Breast epithelium (tissue), 4 donors: ENCODE data around the gene ARHGAP25. TPM values are rescaled to one million over a fixed set of nuclear protein-coding genes. Genes with fewer than 3 reads are reported as not detected.

Source experiments
- DNase-seq, 2 donors: peaks; one replicate each; pipeline ENCODE4 v3.0.0-alpha.2; 2019; ENCODE audit warnings: low spot score in 2 of 2
- H3K27ac ChIP-seq, 2 donors: fragments of 200-600 bp; sonication (generic) in 1 of 2; one replicate each; pipeline ENCODE4 v1.5.1; 2016 to 2019; ENCODE audit warnings: mild to moderate bottlenecking in 1 of 2
- H3K27me3 ChIP-seq, 2 donors: fragments of 200-600 bp; sonication (generic) in 1 of 2; one replicate each; pipeline versions ENCODE4 v1.5.1 to v1.6.0; 2017 to 2019; ENCODE audit warnings: control low read depth in 1 of 2, mild to moderate bottlenecking in 1 of 2
- H3K36me3 ChIP-seq: fragments of 200-600 bp; one replicate; pipeline ENCODE4 v1.5.1; 2019
- H3K4me1 ChIP-seq, 2 donors: fragments of 200-600 bp; sonication (generic); one replicate each; pipeline ENCODE4 v1.5.1; 2016 to 2019; ENCODE audit warnings: control low read depth in 1 of 2
- H3K4me3 ChIP-seq, 3 donors: fragments of 200-600 bp; sonication (generic); 1 replicate in 2 of 3; 2 replicates in 1 of 3; pipeline ENCODE4 v1.5.1; 2016 to 2019; ENCODE audit warnings: mild to moderate bottlenecking in 3 of 3, moderate library complexity in 2 of 3
- H3K9me3 ChIP-seq, 2 donors: fragments of 200-600 bp; sonication (generic) in 1 of 2; one replicate each; pipeline ENCODE4 v1.5.1; 2016 to 2019; ENCODE audit warnings: control low read depth in 1 of 2
- POLR2A ChIP-seq: fragments of 450-650 bp; IDR thresholded peaks from one replicate; pipeline ENCODE4 v1.6.1; 2016; ENCODE audit warnings: antibody characterized with exemption, mild to moderate bottlenecking, moderate library complexity
- POLR2AphosphoS5 ChIP-seq, 3 donors: sonication (generic); formaldehyde crosslinking; IDR thresholded peaks; one replicate each; pipeline ENCODE4 v1.6.1; 2017; ENCODE audit warnings: antibody characterized with exemption in 3 of 3
- intact Hi-C: fragments of 100-400 bp; cut with DNase I; formaldehyde crosslinking; loops from one replicate; pipeline ENCODE4 v1.15.1; 2023; ENCODE audit warnings: low total_unique reads
- total RNA-seq, 3 donors: library from RNA; depleted of rRNA; stranded (reverse); fragments of >200 nt; gene quantifications; one replicate each; pipeline ENCODE4 v1.1.0, GENCODE V29; 2016
- TF ChIP-seq, protein P1 (sequence below), 3 donors: fragments of 450-650 bp; IDR thresholded peaks; one replicate each; pipeline ENCODE4 v1.5.1; 2016 to 2017; ENCODE audit warnings: antibody characterized with exemption in 3 of 3, mild to moderate bottlenecking in 3 of 3, moderate library complexity in 3 of 3

The ARHGAP25 gene
- total RNA-seq, 3 donors from 2014 or later: 7.8 to 10.8 (median 9.5) TPM

DNA sequence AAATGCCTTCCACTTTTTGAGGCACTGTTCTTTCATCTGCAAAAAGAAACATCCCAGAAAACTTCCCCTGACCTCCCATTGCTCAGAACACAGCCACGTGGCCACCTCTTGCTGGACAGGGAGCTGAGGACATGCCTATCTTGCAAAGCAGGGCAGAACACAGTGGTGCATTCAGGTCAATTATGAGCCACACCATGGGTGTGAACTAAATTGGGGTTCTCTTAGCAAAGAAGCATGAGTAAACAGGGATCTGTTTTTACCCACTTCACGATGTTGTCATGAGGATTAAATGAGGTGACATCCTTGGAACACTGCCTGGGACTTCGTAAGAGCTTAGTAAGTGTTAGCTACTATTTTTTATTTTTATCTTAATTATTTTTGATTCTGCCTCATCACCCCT, 111.5 kb downstream of the ARHGAP25 start:
- DNase-seq: no peak
- no peak overlapping the region for H3K27ac ChIP-seq
- H3K4me1 ChIP-seq: no peaks in the 10 kb centered on the region
- H3K27me3 ChIP-seq: no peaks in the 10 kb centered on the region
- TF ChIP-seq POLR2A (no peak), POLR2AphosphoS5 (IDR thresholded peaks at IDR 0.05) (no peak)
- TF ChIP-seq, protein P1, sequence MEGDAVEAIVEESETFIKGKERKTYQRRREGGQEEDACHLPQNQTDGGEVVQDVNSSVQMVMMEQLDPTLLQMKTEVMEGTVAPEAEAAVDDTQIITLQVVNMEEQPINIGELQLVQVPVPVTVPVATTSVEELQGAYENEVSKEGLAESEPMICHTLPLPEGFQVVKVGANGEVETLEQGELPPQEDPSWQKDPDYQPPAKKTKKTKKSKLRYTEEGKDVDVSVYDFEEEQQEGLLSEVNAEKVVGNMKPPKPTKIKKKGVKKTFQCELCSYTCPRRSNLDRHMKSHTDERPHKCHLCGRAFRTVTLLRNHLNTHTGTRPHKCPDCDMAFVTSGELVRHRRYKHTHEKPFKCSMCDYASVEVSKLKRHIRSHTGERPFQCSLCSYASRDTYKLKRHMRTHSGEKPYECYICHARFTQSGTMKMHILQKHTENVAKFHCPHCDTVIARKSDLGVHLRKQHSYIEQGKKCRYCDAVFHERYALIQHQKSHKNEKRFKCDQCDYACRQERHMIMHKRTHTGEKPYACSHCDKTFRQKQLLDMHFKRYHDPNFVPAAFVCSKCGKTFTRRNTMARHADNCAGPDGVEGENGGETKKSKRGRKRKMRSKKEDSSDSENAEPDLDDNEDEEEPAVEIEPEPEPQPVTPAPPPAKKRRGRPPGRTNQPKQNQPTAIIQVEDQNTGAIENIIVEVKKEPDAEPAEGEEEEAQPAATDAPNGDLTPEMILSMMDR (IDR thresholded peaks at IDR 0.05): no peak
- intact Hi-C loops: no loop called here
- no peak overlapping the region for H3K4me3 ChIP-seq
- H3K9me3 ChIP-seq: no peaks in the 10 kb centered on the region
- no peaks in the 10 kb centered on the region for H3K36me3 ChIP-seq

DNA sequence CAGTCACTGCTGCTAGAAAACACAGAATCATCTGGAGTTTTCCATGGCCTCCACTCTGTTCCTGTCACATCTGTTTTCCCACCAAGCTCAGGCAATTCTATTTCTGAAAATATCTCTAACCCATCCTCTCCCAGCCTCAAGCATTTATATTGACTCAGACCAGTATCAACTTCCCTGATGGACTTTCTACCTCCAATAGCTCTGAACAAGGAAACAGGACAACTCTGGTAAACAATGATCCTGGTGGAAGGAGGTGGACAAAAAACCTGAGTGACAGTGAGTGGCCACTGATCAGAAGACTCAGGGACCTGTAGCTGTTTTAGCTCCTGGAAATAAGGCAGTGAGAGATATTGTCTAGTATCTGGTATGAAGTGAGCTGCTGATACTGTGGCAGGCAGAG, 113.1 kb downstream of the ARHGAP25 start:
- no peak overlapping the region for H3K27ac ChIP-seq
- no peaks in the 10 kb centered on the region for H3K9me3 ChIP-seq
- no peak overlapping the region for H3K4me3 ChIP-seq
- H3K27me3 ChIP-seq: no peaks in the 10 kb centered on the region
- no peak for DNase-seq
- TF ChIP-seq POLR2A (no peak), POLR2AphosphoS5 (IDR thresholded peaks at IDR 0.05) (no peak)
- TF ChIP-seq, protein P1 (IDR thresholded peaks at IDR 0.05): no peak
- intact Hi-C loops: no loop called here
- H3K4me1 ChIP-seq: no peaks in the 10 kb centered on the region
- H3K36me3 ChIP-seq: no peaks in the 10 kb centered on the region

DNA sequence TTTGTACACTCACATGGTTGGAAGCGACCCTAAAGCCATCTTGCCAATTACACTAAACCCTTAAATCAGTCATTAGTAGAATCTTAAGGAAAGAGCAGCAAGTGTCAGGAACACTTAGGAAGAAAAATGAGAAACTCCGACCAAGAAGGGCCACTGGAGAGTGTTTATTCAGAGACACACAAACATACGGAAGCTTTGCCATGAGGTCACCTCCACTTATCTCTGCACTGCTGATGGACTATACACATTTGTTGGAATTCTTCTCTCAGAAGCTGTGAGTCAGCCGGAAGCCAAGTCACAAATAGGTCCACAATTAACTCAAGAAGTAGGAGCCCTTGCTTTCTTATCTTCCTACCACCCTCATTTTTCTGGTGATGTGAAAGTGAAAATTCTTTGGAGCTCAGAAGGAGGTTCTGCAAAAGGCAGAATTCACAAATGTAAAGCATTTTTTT, 115.0 kb downstream of the ARHGAP25 start:
- Histone ChIP-seq H3K4me3 (no peak overlapping the region), H3K27me3 (no peaks in the 10 kb centered on the region), H3K9me3 (no peaks in the 10 kb centered on the region), H3K4me1 (no peaks in the 10 kb centered on the region), H3K27ac (no peak overlapping the region), H3K36me3 (no peaks in the 10 kb centered on the region)
- no peak for TF ChIP-seq POLR2AphosphoS5 (IDR thresholded peaks at IDR 0.05)
- TF ChIP-seq, protein P1 (IDR thresholded peaks at IDR 0.05): no peak
- TF ChIP-seq POLR2A: no peak
- DNase-seq: no peak
- intact Hi-C loops: no loop called here

DNA sequence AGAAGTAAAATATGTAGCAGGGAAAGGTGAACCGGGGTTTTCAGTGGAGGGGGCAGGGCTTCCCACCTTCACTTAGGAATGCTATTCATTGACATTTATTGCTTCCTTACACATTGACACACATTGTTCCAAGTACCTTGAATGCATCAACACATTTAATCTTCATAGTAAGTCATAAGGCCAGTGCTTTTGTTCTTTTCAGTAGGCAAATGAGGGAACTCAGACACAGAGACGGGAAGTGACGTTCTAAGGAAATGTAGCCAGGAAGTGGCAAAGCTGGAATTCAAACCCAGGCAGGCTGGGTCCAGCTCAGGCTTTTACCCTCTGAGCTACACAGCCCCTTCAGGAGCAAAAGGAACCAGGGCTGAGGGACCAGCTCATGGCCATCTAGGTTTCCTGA, 115.9 kb downstream of the ARHGAP25 start:
- no peaks in the 10 kb centered on the region for H3K9me3 ChIP-seq
- TF ChIP-seq POLR2A (no peak), POLR2AphosphoS5 (IDR thresholded peaks at IDR 0.05) (no peak)
- TF ChIP-seq, protein P1 (IDR thresholded peaks at IDR 0.05): no peak
- intact Hi-C loops: no loop called here
- H3K4me1 ChIP-seq: no peaks in the 10 kb centered on the region
- H3K36me3 ChIP-seq: no peaks in the 10 kb centered on the region
- H3K4me3 ChIP-seq: no peak overlapping the region
- H3K27ac ChIP-seq: no peak overlapping the region
- no peak for DNase-seq
- H3K27me3 ChIP-seq: no peaks in the 10 kb centered on the region

DNA sequence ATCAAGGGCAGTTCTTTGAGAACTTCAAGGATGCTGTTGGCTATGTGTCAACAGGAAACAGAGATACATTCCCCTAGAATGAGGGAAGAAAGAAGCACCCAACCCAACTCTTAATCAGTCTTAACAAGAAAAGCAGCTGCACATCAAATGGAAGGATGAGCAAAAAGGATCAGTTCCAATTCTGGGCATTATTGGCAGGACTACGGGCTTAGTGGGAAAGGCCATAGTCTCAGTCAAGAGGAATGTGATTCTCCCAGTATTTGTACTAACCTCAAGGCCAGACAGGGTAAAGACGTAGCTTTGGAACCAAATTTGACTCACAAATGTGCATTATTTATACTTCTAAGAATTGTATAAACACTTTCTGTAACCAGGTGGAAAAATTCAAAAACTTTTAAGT, 118.4 kb downstream of the ARHGAP25 start:
- intact Hi-C loops: no loop called here
- DNase-seq: no peak
- Histone ChIP-seq H3K4me1 (no peaks in the 10 kb centered on the region), H3K36me3 (no peaks in the 10 kb centered on the region), H3K9me3 (no peaks in the 10 kb centered on the region), H3K4me3 (no peak overlapping the region), H3K27me3 (no peaks in the 10 kb centered on the region), H3K27ac (no peak overlapping the region)
- TF ChIP-seq POLR2A (no peak), POLR2AphosphoS5 (IDR thresholded peaks at IDR 0.05) (no peak)
- TF ChIP-seq, protein P1 (IDR thresholded peaks at IDR 0.05): no peak
